Measurements from ENCODE around the gene TTC38. TPM values are rescaled to one million over a fixed set of nuclear protein-coding genes. Genes with fewer than 3 reads are reported as not detected.

The TTC38 gene
- 13.2 and 18.0 TPM in 2 replicates for total RNA-seq (2014; rRNA removed; shearing (Covaris generic))

DNA sequence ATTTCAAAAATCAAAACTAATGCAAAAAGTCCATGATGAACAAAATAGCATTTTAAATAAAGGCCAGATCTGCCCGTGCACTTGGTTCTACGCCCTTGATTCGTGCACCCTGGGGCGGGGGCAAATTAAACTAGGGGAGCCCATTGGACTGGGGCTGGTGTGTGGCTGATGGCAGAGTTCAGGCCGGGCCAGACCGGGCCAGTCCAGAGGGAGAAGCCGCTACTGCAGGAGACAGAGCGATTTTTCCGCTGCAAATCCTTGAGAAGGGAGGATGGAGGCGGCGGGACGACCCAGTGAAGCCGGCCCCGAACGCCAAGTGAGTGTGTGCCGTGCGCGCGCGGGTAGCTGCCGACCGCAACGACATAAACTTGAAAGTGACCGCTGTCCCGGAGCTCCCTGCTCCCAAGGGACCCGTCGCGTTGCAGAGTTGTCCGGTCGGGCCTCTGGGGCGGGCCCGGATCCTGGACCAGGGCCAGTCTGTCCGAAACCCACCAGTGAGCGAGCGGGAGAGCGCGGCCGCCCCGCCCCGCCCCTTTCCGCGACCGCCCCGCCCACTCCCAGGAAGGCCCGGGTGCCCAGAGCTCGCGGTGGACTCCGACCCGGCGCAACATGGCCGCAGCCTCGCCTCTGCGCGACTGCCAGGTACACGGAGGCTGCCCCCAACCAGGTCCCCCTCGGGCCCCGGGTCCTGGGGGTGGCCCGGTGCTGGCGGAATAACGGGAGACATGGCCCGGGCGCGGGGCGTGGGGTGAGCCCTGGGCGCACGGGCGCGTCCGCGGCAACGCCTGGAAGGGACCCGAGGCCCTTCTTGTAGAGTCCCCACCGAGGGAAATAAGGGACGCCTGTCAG is at the start of gene TTC38:
TTC38 (plus strand) TSS at position 578 of the 849 bp plus-strand sequence; CDS start at position 610, 32 bp downstream.
- Histone ChIP-seq H3K4me1 (no peaks in the 10 kb centered on the region), H3K27ac (peak within 1 kb of the TSS; percentile 17; the same call in 1 of the 2 replicates), H3K4me3 (peak within 1 kb of the TSS; percentile 70), H3K27me3 (no peaks in the 10 kb centered on the region), H3K36me3 (0 out of 2 replicates have a peak, but pooled peaks cover 2% of the 10 kb centered on the region), H3K9me3 (replicated peaks) (peaks cover 6% of the 10 kb centered on the region)
- DNase-seq, result peak; percentile 91 to 93

DNA sequence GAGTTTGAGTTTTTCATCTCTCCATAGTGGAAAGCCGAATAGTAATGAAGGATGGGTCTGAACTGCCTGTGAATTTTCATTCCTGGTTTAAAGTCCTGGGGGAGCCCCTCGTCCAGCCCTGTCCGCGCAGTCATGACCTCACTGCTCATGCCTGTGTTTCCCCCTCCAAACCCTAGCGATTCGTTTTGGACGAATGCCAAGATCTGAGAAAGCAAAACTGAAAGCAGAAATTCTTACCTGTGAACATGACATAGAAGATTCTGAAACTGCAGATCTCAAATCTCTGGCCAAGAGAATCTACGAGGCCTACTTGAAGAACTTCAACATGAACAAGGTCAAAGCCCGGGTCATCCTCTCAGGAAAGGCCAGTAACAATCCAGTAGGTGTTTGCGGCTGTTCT is 48.2 kb upstream of the TTC38 start:
- Histone ChIP-seq H3K9me3 (replicated peaks) (no peaks in the 10 kb centered on the region), H3K27me3 (no peaks in the 10 kb centered on the region), H3K4me3 (no peak overlapping the region), H3K4me1 (no peaks in the 10 kb centered on the region), H3K27ac (no peak overlapping the region), H3K36me3 (no peaks in the 10 kb centered on the region)
- DNase-seq, result no peak

DNA sequence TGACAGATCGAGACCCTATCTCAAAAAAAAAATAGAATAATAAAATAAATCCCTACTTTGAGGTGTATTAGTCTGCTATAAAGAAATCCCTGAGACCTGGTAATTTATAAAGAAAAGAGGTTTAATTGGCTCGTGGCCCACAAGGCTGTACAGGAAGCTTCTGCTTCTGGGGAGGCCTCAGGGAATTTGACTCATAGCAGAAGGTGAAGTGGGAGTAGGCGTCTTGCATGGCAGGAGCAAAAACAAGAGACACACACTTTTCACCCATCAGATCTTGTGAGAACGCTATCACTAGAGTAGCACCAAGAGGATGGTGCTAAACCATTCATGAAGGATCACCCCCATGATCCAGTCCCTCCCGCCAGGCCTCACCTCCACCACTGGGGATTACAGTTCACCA is 46.9 kb upstream of the TTC38 start:
- Histone ChIP-seq H3K27ac (no peak overlapping the region), H3K9me3 (replicated peaks) (no peaks in the 10 kb centered on the region), H3K27me3 (no peaks in the 10 kb centered on the region), H3K4me1 (no peaks in the 10 kb centered on the region), H3K36me3 (no peaks in the 10 kb centered on the region), H3K4me3 (no peak overlapping the region)
- DNase-seq, result no peak

DNA sequence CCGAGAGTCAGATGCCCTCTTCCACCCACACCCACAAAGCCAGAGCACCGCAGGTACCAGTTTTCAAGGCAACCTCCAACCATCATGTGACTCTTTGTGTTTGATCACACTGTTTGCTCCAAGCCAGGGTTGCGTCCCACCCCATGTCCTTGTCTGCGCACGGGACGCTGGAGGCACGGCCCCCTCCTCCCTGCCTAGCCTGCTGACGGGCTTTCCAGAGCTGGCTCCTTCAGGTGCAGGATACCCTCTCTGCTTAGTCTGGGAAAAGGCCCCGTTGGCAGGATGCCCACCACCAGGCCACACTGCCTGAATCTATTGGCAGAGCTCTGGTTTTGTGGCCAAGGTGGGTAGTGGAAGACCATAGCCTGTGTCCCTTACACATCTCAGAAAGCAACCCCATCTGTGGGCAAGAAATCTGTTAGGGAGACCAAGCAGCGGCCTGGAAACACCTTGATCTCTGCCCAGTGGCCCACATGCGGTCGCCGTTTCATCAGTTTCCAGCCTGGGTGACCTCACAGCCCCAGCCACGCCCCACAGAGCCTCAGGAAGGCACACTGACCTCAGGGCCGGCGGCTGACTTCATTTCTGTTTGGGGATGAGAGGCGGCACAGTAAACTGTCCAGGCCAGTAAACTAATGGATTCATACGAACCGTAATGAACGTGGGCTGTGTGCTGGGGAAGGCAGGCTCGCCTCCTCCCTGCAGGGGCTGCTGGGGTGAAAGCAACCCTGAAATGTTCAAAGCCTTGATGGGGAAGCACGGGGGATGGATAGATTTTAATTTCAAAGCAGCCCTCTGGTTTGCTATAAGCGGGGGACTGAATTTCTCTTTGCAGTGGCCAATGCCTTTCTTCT is 43.5 kb upstream of the TTC38 start:
- H3K4me3 ChIP-seq, result no peak overlapping the region
- no peaks in the 10 kb centered on the region for H3K4me1 ChIP-seq
- DNase-seq, result no peak
- no peaks in the 10 kb centered on the region for H3K36me3 ChIP-seq
- no peaks in the 10 kb centered on the region for H3K9me3 ChIP-seq (replicated peaks)
- H3K27ac ChIP-seq, result no peak overlapping the region
- H3K27me3 ChIP-seq, result no peaks in the 10 kb centered on the region

DNA sequence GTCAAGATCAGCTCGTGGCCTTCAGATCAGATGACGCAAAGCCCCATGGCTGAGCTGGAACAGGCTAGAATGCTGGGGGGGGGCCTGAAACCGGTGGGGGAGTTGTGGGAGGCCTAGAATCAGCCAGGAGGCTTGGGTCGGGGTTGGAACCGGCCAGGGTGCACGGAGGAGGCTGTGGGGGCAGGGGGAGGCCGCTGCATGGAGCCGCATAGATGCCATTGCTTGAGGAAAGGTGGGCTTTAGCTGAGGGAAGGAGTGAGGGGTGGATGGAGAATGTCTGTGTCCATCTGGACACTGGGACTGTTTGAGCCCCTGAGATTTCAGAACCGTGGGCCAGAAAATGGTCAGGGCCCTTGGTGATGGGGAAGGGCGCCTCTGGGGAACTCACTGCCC is 42.9 kb upstream of the TTC38 start:
- H3K27me3 ChIP-seq, result no peaks in the 10 kb centered on the region
- no peak for DNase-seq
- no peaks in the 10 kb centered on the region for H3K36me3 ChIP-seq
- H3K4me1 ChIP-seq, result no peaks in the 10 kb centered on the region
- no peak overlapping the region for H3K27ac ChIP-seq
- no peaks in the 10 kb centered on the region for H3K9me3 ChIP-seq (replicated peaks)
- H3K4me3 ChIP-seq, result no peak overlapping the region

DNA sequence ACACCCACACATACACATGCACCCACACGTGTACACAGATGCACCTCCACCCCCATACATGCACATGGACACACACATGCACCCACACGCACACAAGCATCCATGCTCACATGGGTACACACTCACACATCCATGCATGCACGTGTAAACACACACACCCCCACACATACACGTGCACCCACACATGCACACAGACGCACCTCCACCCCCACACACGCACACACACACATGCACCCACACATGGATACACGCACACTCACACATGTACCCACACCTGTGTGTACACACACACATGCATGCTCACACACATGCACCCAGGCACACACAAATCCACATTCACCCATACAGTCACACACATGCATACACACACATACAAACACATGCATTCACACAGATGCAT is 42.2 kb upstream of the TTC38 start:
- no peaks in the 10 kb centered on the region for H3K36me3 ChIP-seq
- H3K27ac ChIP-seq, result no peak overlapping the region
- no peak for DNase-seq
- no peaks in the 10 kb centered on the region for H3K27me3 ChIP-seq
- H3K9me3 ChIP-seq (replicated peaks), result no peaks in the 10 kb centered on the region
- H3K4me1 ChIP-seq, result no peaks in the 10 kb centered on the region
- no peak overlapping the region for H3K4me3 ChIP-seq

DNA sequence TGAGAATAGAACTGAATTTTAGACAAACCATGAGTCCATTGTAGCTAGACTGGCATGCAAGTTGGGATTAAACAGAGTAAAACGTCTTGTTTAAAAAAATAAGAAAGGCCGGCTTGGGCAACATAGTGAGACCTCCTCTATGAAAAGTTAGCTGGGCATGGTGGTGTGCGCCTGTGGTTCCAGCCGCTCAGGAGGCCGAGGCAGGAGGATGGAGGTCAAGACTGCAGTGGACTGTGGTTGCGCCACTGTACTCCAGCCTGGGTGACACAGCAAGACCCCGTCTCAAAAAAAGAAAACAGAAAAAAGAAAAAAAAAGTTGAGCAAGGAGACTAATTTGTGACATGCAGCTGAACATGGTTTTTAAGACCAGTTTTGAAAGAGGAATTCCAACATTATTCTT is 41.2 kb upstream of the TTC38 start:
- Histone ChIP-seq H3K27me3 (no peaks in the 10 kb centered on the region), H3K9me3 (replicated peaks) (no peaks in the 10 kb centered on the region), H3K4me3 (no peak overlapping the region), H3K27ac (no peak overlapping the region), H3K4me1 (no peaks in the 10 kb centered on the region), H3K36me3 (no peaks in the 10 kb centered on the region)
- DNase-seq, result no peak

DNA sequence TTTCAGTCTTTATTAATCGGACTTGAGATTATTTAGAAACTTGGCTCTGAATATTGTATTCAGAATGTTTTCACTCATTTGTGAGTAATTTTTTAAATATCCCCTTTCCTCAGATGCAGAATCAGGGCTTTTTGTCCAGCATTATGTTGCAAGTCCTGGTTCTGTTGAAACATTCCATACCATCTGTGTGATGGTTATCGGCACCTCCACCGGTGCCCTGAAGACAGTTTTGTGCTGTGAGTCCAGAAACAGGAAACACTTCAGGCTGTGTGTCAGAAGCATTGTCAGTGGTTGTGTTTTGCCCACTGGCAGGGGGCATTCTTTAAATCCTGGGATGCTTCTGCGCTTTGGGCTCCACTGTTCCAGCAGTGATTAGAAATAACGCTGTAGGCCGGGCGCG is 38.1 kb upstream of the TTC38 start:
- DNase-seq, result no peak
- H3K27me3 ChIP-seq, result no peaks in the 10 kb centered on the region
- no peaks in the 10 kb centered on the region for H3K36me3 ChIP-seq
- H3K4me1 ChIP-seq, result no peaks in the 10 kb centered on the region
- no peak overlapping the region for H3K4me3 ChIP-seq
- H3K9me3 ChIP-seq (replicated peaks), result no peaks in the 10 kb centered on the region
- H3K27ac ChIP-seq, result no peak overlapping the region

DNA sequence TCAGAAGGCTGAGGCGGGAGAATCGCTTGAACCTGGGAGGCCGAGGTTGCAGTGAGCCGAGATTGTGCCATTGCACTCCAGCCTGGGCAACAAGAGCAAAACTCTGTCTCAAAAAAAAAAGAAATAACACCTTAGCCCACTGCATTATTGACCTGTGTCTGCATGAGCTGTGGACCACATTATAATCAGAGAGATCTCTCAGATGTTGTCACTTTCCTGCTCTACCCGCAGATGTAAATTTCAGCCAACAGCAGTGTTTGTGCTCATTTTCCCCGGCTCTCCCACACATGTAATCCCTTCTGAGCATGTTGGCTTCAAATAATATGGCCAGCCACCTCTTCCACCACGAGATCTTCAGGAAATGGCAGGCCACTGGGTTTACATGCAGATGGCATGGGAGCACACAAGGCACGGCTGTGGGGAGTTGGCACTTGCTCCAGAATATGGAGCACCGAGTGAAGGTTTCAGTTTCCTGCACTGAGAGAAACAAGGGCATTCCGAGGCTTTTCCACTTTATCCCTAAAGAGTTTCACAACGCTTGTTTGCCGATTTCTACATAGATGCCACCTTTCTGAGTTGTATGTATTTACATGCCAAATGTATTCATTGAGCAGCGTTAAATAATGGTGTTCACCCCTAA is 37.4 kb upstream of the TTC38 start:
- no peak for DNase-seq
- Histone ChIP-seq H3K9me3 (replicated peaks) (no peaks in the 10 kb centered on the region), H3K36me3 (no peaks in the 10 kb centered on the region), H3K27me3 (no peaks in the 10 kb centered on the region), H3K4me1 (no peaks in the 10 kb centered on the region), H3K4me3 (no peak overlapping the region), H3K27ac (no peak overlapping the region)

DNA sequence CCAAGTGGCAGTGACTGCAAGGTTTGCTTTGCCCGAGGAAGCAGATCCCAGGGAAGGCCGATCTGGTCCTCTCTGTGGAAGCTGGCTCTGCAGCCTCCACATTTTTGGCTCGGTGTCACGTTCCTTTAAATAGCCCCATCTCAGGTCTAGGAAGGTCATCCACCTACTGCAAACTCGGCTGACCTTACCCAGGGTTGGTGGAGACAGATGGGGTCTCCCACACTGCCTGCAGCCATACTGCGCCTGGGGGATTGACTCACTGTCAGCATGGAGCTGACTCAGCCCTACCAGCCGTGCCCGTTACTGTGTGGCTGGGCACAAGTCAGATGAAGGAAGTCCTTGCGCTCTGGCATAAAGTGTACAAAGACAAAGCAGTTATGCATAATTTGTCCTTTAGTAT is 34.6 kb upstream of the TTC38 start:
- no peaks in the 10 kb centered on the region for H3K9me3 ChIP-seq (replicated peaks)
- no peak for DNase-seq
- H3K27ac ChIP-seq, result no peak overlapping the region
- no peak overlapping the region for H3K4me3 ChIP-seq
- H3K27me3 ChIP-seq, result no peaks in the 10 kb centered on the region
- H3K36me3 ChIP-seq, result no peaks in the 10 kb centered on the region
- H3K4me1 ChIP-seq, result no peaks in the 10 kb centered on the region

DNA sequence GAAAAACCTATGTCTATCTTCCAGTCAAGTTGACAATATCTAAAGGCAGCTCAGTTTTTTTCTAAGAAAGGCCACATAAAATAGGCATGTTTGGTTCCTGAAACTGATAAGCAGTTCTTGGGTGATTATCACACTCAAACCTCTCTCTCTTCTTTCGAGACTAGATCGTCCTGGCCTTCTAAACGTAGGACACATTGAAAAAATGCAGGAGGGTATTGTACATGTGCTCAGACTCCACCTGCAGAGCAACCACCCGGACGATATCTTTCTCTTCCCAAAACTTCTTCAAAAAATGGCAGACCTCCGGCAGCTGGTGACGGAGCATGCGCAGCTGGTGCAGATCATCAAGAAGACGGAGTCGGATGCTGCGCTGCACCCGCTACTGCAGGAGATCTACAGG is 32.8 kb upstream of the TTC38 start:
- Histone ChIP-seq H3K4me1 (no peaks in the 10 kb centered on the region), H3K27me3 (no peaks in the 10 kb centered on the region), H3K4me3 (no peak overlapping the region), H3K27ac (no peak overlapping the region), H3K9me3 (replicated peaks) (no peaks in the 10 kb centered on the region), H3K36me3 (no peaks in the 10 kb centered on the region)
- no peak for DNase-seq

DNA sequence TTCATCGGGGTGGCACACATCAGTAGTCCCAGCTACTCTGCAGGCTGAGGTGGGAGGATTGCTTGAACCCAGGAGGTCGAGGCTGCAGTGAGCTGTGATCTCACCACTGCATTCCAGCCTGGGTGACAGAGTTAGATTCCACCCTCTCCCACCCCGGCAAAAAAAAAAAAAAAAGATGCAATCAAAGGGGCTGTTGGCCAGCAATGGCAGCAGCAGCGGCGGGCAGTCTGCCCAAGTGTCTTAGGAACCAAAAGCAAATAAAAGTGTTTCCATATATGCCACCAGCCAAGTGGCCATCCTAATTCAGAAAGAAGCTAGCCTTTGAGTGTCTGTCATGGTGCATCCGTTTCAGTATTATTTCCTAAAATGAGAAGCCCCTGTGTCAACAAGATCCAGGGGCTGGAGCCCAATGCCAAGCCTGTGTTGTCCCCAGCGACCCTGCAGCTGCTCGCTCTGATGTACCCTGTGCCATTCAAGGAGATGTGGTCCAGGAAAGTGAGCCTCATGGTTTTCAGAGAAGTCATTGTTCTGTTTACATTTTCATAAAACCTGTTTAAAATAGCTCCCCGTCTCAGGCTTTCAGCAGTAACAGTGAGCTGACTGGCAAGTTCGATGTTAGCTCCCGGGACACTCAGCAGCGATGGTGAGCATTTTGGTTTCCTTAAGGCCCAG is 30.2 kb upstream of the TTC38 start:
- Histone ChIP-seq H3K36me3 (0 out of 2 replicates have a peak, but pooled peaks cover 2% of the 10 kb centered on the region), H3K27ac (no peak overlapping the region), H3K9me3 (replicated peaks) (no peaks in the 10 kb centered on the region), H3K4me3 (no peak overlapping the region), H3K4me1 (peaks cover 3% of the 10 kb centered on the region; the same call in 1 of the 2 replicates), H3K27me3 (no peaks in the 10 kb centered on the region)
- DNase-seq, result no peak

DNA sequence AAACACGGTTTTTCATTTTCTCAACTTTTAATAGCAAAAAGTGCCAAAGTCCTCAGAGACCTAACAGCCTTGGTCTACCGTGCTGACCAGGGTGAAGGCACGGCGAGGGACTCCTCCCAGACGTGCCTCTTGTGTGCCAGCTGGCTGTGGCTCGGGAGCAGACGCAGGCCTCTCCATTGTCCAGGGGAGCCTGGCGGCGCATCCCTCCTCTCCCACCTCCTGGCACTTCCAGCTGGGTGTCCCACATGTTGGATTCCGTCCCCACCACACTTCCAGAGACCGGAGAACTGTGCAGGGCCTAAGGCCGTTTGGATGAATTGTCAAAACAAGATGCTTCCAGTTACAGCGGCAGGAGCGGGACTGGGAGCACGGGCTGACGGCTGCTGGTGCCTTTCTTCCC is 29.3 kb upstream of the TTC38 start:
- Histone ChIP-seq H3K9me3 (replicated peaks) (no peaks in the 10 kb centered on the region), H3K4me3 (no peak overlapping the region), H3K27me3 (no peaks in the 10 kb centered on the region), H3K36me3 (0 out of 2 replicates have a peak, but pooled peaks cover 2% of the 10 kb centered on the region), H3K4me1 (peaks cover 3% of the 10 kb centered on the region; the same call in 1 of the 2 replicates), H3K27ac (no peak overlapping the region)
- DNase-seq, result no peak

DNA sequence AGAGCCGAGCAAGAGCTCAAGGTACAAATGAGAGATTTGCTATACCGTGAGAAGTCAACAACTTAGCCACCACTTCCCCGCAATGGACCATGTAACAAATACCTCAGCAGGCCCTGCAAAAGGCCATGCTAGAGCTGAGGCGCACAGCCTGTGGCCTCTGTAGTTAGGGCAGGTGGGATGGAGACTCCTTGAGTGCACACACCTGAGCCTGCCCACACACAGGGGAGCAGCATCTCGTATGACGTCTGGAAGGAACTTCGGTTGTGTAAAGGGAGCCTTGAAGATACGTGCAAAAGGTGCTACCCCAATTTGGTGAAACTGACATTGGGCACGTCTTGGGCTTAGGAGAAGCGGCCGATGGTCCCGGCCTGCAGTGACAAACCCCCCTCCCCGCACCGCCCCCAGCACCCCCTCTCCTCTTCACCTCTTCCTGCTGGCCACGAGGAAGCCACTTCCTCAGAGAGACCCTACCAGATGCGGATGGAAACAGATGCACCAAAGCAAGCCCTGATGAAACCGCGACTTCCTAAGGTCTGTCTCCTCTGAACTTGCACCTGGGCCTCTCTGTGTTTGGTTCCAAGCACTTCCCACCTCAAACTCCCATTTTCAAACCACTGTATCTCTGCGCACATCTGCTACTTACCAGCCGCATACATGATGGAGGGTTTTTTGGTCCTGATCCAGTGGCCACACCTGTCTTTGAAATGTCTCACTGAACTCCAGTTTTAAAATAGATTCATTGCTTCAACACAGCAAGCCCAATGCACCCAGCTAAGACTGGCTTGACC is 28.4 kb upstream of the TTC38 start:
- 0 out of 2 replicates have a peak, but pooled peaks cover 2% of the 10 kb centered on the region for H3K36me3 ChIP-seq
- no peak overlapping the region for H3K4me3 ChIP-seq
- H3K4me1 ChIP-seq, result peaks cover 3% of the 10 kb centered on the region; the same call in 1 of the 2 replicates
- DNase-seq, result no peak
- H3K9me3 ChIP-seq (replicated peaks), result no peaks in the 10 kb centered on the region
- H3K27ac ChIP-seq, result no peak overlapping the region
- no peaks in the 10 kb centered on the region for H3K27me3 ChIP-seq
